Hematopoietic multipotent progenitor cell treated with erythropoietin and hydrocortisone succinate and interleukin-3 and kit ligand, for 17 days (in vitro differentiated cells): Measurements from ENCODE around the gene FRMD7.
A peak's percentile ranks its signal among the peaks of the same experiment; 100 is the strongest.
"Not testable (repeated sequence)": the region's sequence is repeated elsewhere in the genome, so short reads cannot be mapped to it uniquely, and the experiment has no call there.

ENCODE experiments used
- DNase-seq: peaks from one replicate; pipeline ENCODE4 v3.0.0-alpha.2; 2015; ENCODE audit warnings: low spot score

FRMD7 gene, protein sequence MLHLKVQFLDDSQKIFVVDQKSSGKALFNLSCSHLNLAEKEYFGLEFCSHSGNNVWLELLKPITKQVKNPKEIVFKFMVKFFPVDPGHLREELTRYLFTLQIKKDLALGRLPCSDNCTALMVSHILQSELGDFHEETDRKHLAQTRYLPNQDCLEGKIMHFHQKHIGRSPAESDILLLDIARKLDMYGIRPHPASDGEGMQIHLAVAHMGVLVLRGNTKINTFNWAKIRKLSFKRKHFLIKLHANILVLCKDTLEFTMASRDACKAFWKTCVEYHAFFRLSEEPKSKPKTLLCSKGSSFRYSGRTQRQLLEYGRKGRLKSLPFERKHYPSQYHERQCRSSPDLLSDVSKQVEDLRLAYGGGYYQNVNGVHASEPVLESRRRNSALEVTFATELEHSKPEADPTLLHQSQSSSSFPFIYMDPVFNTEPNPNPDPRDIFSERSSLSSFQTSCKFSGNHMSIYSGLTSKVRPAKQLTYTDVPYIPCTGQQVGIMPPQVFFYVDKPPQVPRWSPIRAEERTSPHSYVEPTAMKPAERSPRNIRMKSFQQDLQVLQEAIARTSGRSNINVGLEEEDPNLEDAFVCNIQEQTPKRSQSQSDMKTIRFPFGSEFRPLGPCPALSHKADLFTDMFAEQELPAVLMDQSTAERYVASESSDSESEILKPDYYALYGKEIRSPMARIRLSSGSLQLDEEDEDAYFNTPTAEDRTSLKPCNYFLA

DNA sequence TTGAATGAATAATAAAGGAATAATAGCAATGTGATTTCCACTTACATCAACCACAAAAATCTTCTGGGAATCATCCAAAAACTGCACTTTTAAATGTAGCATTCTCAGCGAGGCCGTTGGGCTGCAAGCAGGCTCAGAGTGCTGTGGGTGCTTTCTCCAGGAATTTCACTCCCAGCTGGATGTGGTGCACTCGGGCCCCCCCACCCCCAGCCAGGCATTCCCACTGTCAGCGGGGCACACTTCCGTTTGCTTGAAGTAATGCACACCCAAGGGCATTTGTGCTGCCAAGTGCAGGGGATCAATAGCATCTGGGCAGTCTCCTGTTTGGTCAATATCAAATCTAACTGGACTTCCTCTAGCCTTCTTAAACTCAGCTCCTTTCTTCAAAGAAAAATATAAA, at the start of gene FRMD7:
FRMD7 (minus strand) TSS at position 278 of the 400 bp plus-strand sequence; CDS start at position 102, 176 bp downstream.
- no peak for DNase-seq

DNA sequence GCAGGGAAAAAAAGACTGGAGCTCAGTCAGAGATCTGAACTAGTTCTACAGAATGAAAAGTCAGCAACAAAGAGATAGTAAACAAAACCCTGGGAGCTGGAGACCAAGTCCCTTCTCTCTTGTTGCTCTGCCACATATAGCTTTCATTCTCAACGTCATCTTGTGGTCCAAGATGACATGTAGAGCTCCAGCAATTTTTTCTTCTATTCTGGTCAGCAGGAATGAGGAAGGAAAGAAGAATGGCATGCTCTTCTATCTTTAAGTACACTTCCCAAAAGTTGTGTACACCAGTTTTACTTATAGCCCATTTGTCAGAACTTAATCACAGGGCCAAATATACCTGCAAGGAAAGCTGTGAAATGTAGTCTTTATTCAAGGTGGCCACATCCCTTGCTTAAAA, 45.8 kb upstream of the FRMD7 start:
- no peak for DNase-seq

DNA sequence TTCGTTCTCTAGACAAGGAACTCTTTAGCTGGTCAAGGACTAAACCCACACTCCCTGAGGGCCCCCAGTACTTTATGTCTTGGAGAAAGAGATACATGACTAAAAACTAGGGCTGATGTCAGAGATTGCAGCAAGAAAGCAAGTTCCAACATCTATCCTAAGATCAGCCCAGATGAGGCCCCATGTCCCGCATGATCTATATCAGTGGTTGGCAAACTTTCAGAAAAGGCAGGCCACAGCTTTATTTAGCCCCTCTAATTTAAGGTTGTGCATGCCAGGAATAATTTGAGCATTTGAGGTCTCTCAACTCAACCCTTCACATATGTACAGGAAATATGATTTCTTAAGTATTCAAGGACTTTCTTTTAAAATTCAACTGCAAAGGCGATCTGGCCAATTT, 44.1 kb upstream of the FRMD7 start:
- DNase-seq, result no peak

DNA sequence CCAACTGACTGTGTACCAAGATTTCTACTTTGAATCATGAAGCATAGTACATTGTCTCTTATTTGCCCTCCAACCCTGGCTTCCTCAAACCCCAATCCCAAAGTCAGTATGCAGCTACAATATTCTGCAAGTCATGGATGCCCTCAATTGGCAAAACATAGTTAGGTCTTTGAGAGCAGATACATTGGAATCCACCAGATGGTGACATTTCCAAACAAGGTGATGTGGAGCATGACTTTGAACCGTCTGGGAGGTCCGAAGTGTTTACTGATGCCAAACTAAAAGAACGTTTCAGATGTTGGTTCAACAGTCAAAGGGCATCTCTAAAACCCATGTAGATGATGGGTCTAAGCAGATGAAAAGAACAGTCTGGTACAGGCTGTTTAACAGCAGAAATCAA, 43.7 kb upstream of the FRMD7 start:
- peak; percentile 8 for DNase-seq

DNA sequence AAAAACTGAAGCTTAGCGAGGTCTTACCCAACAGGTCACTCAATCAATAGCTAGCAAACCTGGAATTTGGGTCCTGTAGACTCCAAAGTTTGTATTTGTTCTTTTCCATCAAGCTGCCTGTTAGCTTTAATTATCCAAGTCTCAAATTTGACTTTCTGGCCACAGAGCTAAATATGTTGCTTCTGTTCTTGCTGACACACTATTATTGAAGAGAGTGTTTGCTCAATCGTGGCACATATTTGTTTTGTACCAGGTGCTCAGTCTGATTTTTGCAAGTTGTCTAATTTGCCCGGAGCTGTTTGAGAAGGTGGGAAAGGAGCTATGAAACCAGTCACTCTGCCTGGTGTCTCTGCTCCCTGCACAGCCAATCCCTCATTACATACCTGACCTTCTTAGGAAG, 41.7 kb upstream of the FRMD7 start:
- DNase-seq, result no peak

DNA sequence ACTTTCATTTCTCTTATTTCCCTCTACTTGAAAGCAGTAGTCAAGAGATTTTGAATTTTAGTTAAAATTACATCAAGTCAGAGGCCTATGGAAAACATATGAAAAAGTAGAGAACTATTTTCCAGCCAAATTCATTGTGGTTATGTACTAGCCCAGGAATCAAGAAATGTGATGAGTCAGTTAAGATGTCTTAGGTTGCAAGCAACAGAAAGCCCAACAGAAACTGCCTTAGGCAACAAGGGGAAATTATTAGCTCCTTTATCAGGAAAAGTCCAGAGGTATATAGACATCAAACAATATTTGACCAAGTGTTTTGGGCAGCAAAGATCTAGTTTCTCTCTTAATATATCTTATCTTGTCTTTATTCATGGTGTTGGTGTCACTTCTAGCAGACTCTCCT, 37.8 kb upstream of the FRMD7 start:
- DNase-seq, result no peak

DNA sequence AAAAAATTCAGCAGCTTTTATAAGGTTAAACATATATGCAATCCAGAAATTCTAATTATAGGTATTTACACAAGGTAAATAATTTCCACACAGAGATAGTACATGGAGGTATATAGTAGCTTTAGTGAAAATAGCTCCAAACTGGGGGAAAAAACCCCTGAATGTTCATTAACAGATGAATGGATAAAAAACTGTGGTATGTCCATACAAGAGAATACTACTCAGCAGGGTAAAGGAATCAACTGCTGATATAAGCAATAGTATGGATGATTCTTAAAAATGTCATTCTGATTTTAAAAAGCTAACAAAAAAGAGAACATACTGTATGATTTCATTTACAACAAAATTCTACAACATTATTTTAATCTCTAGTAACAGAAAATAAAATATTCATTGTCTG, 37.2 kb upstream of the FRMD7 start:
- DNase-seq, result no peak

DNA sequence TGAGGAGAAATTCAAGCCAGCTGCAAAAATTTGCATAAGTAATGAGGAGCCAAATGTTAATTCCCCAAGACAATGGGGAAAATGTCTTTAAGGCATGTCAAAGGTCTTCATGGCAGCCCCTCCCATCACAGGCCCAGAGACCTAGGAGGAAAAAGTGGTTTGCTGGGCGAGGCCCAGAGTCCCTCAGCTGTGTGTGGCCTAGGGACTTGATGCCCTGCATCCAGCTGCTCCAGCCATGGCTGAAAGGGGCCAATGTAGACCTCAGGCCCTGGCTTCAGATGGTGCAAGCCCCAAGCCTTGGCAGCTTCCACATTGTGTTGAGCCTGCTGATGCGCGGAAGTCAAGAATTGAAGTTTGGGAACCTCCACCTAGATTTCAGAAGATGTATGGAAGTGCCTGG, 35.3 kb upstream of the FRMD7 start:
- not testable (repeated sequence) for DNase-seq

DNA sequence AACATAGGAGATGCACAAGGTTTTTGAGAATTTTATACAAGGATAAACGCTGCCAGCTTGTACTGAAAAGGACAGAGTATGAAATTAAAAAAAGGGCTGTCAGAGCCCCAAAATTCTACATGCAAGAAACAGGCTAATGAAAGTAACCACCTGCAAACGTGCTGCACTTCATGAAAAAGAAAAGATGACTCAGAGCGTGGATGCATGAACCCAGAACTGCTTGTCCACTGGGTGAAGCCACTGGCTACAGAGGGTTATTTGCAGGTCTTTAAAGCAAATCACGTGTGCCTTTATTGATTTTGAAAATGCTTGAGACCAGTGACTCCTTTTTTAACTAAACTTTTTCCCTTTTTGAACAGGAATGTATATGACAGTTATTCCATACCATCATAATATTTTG, 25.3 kb upstream of the FRMD7 start:
- DNase-seq, result no peak

DNA sequence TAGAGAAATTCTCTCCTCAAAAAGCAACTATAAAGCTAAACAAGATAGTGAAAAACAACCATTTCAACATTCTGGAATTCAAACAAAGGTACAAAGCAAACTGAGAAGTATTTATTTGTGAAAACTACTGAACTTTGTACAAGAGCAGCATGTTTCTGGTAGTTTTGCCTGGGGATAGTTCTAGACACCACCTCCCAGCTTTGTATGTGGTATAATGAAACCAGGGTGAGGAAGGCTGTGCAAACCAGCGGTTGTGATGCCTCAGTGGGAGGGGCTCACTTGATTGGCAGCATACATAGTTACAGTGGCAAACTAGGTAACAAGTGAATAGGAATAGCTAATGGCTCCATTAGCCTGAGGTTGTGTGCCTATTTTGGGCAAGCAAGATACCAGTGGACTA, 18.6 kb upstream of the FRMD7 start:
- no peak for DNase-seq

DNA sequence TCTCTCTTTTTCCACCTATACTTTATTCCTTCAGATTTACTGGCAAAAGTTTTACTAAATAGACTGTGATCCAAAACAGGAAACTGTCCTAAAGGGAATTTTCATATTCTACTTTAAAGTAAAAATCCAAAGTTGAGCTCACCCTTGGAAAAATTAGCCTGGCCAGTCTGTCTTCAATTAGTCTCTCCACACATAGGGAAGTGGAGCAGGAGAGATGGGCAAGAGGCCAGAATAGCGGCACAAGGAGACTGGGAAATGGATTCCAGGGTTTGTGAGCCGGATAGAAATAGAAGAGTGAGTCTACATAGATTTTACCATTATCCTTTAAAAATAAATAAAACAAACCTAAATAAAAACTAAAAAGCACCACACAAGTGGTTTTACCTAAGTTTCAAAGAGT, 16.2 kb upstream of the FRMD7 start:
- no peak for DNase-seq

DNA sequence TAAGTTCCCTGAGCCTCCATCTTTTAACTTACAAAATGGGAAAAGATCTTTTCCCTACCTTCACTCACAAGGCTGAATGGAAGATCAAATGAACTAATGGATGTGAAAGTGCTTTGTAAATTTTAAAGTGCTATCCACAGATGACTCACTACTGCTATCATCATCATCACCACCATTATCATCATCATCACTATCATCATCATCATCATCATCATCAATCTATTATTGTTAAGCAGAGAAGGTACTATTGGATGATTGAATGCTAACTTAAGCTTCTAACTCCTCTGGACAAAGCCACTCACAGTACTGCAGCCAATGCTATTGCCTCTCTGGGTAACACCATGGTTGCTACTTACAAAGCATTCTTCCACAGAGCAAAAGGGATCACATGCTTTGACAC, 1.9 kb downstream of the FRMD7 start:
- no peak for DNase-seq

DNA sequence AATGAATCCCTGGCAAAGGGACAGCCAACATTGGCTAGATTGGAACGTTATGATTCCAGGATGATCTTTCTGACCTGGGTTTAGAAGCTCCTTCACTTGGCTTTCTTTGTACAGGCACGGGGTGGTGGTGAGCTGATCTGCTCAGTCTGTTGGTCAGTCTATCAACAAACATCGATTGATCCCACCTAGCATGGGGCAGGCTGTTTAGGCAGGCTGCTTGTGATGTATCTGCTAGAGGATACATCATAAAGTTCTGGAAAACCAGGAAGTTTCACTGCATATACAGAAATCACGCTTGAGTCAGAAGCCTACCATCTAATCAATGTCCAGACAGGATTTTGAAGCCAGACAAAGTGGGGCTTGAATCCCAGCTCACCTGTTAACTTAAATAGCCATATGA, 6.9 kb downstream of the FRMD7 start:
- DNase-seq, result no peak

DNA sequence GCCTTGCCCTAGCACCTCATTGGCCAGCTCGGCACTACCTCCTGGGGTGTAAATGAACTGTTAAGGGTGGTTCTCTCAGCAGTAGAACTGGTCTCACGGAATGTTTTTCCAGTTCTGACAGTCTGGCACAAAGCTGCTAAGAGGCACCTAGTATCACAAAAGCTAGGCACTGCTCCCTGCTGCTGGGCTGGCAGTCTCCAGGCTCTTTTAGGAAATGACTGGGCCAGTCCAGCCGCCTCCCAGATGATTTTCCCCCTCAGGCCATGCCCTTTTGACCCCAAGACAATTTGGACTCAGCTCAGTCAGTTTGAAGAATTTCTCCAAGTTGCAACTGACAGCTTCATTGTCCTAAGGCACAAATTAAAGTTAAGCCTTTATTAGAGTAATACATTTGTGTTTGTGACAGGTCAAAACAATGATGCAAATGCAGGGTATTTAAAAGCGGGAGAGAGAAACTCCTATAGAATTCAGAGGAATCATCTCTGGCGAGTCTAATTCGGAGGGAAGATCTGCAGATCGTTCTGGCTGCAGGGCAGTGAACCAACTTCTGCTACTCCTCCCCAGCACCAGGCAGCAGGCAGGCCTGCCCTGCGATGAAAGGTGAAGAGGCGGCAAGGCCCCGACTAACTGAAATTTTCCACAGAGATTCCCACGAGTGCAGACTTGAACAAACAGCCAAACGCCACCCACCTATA, 7.9 kb downstream of the FRMD7 start:
- DNase-seq, result no peak

DNA sequence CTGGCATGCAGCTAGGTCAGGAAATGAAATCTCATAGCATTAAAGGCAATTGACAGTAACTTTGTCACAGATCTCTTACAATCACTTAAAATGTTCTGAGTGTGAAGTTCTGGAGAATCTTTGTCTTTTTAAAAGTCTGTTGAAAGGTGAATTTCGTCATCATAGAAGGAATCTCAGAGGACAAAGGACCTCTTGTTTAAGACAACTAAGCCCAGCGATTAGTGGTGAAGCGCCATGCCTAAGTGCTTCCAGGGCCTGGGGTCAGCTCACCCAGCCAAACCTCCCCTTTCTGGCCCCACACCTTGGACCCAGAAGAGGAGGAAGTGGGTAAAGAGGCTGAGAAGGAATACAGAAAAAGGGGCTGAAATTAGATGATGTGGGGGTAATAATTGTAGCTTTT, 8.5 kb downstream of the FRMD7 start:
- DNase-seq, result no peak

DNA sequence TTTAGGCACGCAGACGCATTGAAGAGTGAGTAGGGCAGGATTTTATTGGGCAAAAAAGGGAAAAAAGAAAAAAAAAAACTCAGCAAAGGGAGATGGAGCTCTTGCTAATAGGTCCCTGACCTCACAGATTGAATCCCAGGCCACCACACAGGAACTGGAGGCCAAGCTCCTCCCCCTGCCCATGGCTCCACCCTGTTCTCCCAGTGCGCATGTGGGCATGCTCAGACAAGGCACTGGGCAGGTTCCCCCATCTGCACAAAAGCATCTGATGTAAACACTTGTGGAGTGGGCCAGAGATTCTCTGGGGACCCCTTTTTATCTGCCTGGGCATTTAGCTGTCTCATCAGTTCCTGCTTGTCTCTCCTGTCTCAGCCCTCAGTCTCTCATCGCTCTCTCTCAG, 9.5 kb downstream of the FRMD7 start:
- no peak for DNase-seq

DNA sequence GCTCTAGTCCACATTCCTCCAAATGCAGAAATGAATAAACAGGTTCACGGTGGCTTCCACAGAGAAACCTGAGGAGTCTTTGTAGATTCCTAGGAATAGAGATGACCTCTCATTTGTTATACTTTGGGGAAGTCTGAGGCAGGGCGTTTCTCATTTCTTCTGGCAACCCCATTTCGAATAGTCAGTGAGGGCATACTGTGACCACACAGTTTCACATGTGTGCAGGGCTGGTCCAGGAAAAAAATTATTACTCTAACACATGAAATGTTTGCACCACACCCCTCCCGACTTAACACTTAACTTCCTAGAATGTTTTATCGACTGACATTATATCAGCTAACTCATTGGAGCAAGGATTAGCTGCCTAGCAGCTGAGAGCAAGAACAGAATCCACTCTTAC, 12.0 kb downstream of the FRMD7 start:
- no peak for DNase-seq

DNA sequence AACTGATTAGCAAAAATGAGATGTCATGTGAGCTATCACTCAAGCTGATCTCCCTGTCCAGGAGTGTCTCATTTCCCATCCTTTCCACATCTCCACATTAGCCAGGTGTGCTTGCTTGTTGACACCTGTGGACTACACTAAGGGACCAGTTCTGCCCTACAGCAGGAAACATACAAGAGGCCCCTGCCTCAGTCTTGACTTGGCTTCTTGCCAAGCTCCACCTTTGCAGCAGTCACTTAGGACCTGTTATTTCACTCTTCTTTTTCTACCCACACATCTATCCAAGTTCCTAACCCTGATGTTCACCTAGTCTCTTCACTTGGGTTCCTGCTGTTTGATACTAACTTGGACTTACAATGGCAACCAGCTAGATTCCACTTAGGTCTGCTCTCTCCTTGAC, 13.2 kb downstream of the FRMD7 start:
- no peak for DNase-seq

DNA sequence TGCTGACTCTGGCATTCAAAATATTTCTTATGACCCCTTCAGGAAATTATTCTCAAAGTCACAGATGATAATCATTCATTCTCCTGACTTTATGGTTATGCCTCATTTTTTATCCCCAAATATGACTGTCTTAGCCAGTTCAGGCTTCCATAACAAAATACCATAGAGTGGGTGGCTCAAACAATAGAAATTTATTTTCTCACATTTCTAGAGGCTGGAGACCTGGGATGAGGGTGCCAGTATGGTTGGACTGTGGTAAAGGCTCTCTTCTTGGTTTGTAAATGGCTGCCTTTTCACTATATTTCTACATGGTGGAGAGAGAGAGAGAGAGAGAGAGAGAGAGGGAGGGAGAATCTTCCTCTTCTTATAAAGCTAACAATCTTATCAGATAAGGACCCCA, 20.5 kb downstream of the FRMD7 start:
- no peak for DNase-seq

DNA sequence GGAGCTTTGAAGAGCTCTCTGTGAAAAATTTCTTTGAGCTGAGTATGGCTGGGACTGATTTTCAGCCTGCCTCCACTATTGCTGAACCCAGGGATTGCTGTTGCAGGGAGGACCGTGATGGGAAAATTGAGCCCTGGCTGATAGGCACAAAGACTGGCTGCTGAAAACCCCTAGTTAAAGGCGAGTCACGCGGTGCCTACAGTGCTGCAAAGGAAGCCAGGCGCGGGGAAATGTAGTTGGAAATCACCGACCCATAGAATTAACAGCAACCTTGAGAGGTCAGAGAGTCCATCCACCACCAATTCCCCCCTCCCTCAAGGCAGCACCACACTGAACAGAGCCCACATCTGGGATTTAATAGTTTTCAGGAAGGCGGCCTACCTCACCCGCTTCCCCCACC, 26.0 kb downstream of the FRMD7 start:
- DNase-seq, result no peak

DNA sequence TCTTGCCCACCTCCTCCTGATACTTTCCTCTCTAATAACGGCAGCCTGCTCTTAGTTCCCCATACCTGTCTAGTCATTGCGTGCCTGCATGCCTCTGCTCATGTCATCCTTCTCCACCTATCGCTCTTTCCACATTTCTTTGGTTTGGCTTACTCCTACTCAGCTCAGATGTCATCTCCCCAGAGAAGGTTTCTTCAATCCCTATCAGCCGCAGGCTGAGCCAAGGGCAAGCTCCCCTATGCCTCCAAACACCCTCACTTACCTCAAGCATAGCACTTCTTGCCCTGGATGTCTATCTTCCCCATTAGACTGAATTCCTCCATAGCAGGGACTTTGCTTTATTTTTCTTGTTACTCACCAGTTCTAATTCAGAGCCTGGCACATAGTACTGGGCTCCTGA, 26.6 kb downstream of the FRMD7 start:
- no peak for DNase-seq

DNA sequence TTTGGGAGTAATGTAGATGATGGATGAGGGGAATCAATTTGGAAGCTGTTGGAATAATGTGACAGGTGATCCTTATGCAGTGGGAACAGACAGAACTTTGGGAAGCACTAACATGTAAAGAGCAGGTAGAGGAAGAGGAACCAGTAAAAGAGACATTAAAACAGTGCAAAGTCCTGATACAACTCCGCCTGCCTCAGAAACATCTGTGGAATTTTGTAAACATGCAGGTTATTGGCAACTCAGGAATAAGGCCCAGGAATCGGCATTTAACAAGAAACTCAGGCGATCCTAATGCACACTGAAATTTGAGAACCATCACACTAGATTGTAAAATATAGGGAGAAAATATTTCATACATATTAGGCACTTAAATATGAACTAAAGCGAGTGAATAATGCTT, 29.1 kb downstream of the FRMD7 start:
- DNase-seq, result not testable (repeated sequence)

DNA sequence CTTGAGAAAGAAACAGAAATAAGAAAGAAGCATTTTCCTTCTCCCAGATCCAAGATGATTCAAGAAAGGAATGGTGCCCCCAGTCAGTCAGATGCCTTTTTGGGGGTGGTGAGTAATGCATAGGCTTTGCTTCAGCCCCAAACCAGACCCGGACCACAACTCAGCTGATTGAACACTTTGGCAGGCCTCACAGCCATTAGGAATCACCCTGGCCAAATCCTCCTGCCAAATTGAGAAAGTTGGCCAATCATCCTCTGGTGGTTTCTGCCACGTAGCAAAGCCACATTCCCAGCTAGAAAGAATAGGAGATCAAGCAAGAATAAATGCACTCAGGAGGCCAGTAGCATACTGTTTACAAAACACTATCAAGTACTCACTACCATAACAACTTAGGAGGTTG, 33.7 kb downstream of the FRMD7 start:
- no peak for DNase-seq
